T-cell (primary cell): ENCODE data around the gene ZNF496. TPM values are rescaled to one million over a fixed set of nuclear protein-coding genes. Genes with fewer than 3 reads are reported as not detected.

Experiments used
- ATAC-seq, 4 experiments: fragments of 200-7000 bp in 3 of 4; fragments of 150-1000 bp in 1 of 4; cut with Tn5 transposase; replicated peaks in 1 of 4; 1 replicate in 3 of 4; 2 replicates in 1 of 4; pipeline ENCODE4 v1.10.0; 2021; ENCODE audit warnings: moderate library complexity in 3 of 4, mild to moderate bottlenecking in 2 of 4, moderate number of reproducible peaks in 1 of 4
- CTCF ChIA-PET, 2 donors: fragments of 300-600 bp; sonication (Branson Sonifier 250); formaldehyde crosslinking; loops; one replicate each; lab custom pipeline; 2022; ENCODE audit warnings: antibody characterized with exemption in 2 of 2; lab: Charles Lee
- POLR2A ChIA-PET, 2 donors: fragments of 300-600 bp; sonication (Branson Sonifier 250); formaldehyde crosslinking; loops; one replicate each; lab custom pipeline; 2022; ENCODE audit warnings: antibody characterized with exemption in 2 of 2; lab: Charles Lee
- DNase-seq, 35 experiments: peaks; one replicate each; pipeline versions ENCODE4 v3.0.0 to v3.0.0-alpha.2; 2013 to 2023
- H3K27ac ChIP-seq: one replicate; pipeline ENCODE4 v1.5.1; 2013; ENCODE audit warnings: low read length
- H3K27me3 ChIP-seq, 2 experiments: replicated peaks in 1 of 2; 1 replicate in 1 of 2; 2 replicates in 1 of 2; pipeline versions ENCODE4 v1.6.1 to v1.7.0; 2013; ENCODE audit warnings: low read length in 1 of 2, mixed read lengths in 1 of 2; ENCODE audit not compliant: control insufficient read depth in 2 of 2, insufficient read depth in 2 of 2; ENCODE audit errors: extremely low read depth in 1 of 2
- H3K36me3 ChIP-seq, 2 donors: 1 replicate in 1 of 2; 2 replicates in 1 of 2; pipeline versions ENCODE4 v1.6.1 to v1.7.0; 2013; ENCODE audit warnings: low read length in 1 of 2; ENCODE audit not compliant: control insufficient read depth in 2 of 2, insufficient read depth in 1 of 2; ENCODE audit errors: extremely low read depth in 1 of 2
- H3K4me1 ChIP-seq, 2 experiments: 1 replicate in 1 of 2; 2 replicates in 1 of 2; pipeline versions ENCODE4 v1.6.1 to v1.7.0; 2013; ENCODE audit warnings: low read length in 2 of 2, mixed read lengths in 1 of 2; ENCODE audit not compliant: insufficient read depth in 2 of 2, control insufficient read depth in 1 of 2; ENCODE audit errors: extremely low read depth in 1 of 2
- H3K4me3 ChIP-seq, 2 donors: 1 replicate in 1 of 2; 2 replicates in 1 of 2; pipeline versions ENCODE4 v1.5.1 to v1.7.0; 2013; ENCODE audit warnings: mild to moderate bottlenecking in 2 of 2, low read length in 1 of 2, moderate library complexity in 1 of 2; ENCODE audit not compliant: control insufficient read depth in 1 of 2; ENCODE audit errors: extremely low read depth in 1 of 2
- H3K9me3 ChIP-seq: 2 replicates; pipeline ENCODE4 v1.7.0; 2013
- H3K27ac Mint-ChIP-seq, 2 donors: one replicate each; pipeline ENCODE4 v1.8.0; 2020 to 2021; ENCODE audit warnings: mild to moderate bottlenecking in 2 of 2, mixed read lengths in 2 of 2
- H3K27me3 Mint-ChIP-seq, 2 donors: one replicate each; pipeline ENCODE4 v1.8.0; 2021 to 2022; ENCODE audit warnings: mixed read lengths in 2 of 2
- H3K36me3 Mint-ChIP-seq: one replicate; pipeline ENCODE4 v1.8.0; 2021; ENCODE audit warnings: mixed read lengths
- H3K4me1 Mint-ChIP-seq, 3 donors: one replicate each; pipeline ENCODE4 v1.8.0; 2020 to 2022; ENCODE audit warnings: mixed read lengths in 3 of 3, mild to moderate bottlenecking in 1 of 3
- H3K4me3 Mint-ChIP-seq, 3 donors: one replicate each; pipeline ENCODE4 v1.8.0; 2020 to 2022; ENCODE audit warnings: mild to moderate bottlenecking in 3 of 3, mixed read lengths in 3 of 3, moderate library complexity in 3 of 3
- H3K9me3 Mint-ChIP-seq, 3 donors: one replicate each; pipeline ENCODE4 v1.8.0; 2020 to 2022; ENCODE audit warnings: mixed read lengths in 3 of 3
- WGBS: methylation state at CpG from one replicate; pipeline ENCODE4 v1.1.5; 2013; ENCODE audit warnings: missing lambda C conversion rate; ENCODE audit not compliant: insufficient coverage; 5-methylcytosine and 5-hydroxymethylcytosine counted together
- total RNA-seq, 35 experiments: library from RNA in 6 of 35; stranded (reverse) in 6 of 35; fragments of 120-200 nt in 1 of 35; gene quantifications; one replicate each; pipeline versions ENCODE4 v1.2.1 to v1.2.4 and lab custom pipeline; 2013 to 2026

Gene ZNF496
- total RNA-seq, 5 donors from 2014 or later (not counting 1 experiment from before 2014, with no cell fraction given), result 12.2 to 29.3 (median 23.6) TPM

DNA sequence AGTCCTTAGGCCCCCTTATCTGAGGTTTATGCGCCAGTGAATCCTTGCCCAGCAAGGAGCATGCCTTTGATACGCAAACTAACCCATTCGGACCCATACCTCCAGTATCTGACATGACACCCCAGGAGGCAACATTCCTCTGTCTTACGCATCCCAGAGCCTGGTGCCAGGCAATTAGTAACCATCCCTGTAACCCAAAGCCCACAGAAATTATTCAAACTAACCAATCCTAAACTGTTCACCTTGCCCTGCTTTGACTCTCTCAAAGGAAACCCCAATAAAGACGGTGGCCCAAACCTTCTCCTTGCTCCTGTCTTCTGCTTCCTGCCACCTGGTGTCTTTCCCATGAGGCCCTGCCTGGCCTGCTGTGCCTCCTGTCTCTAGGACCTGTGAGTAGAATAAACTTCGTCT is 36.4 kb downstream of the ZNF496 start:
- no peak overlapping the region for H3K4me3 Mint-ChIP-seq
- peaks cover 9% of the 10 kb centered on the region for H3K36me3 Mint-ChIP-seq
- H3K27me3 Mint-ChIP-seq, result no peaks in the 10 kb centered on the region
- Histone ChIP-seq H3K4me1 (peaks cover 0 to 6% of the 10 kb centered on the region in 2 experiments), H3K9me3 (no peaks in the 10 kb centered on the region), H3K27me3 (peaks cover 0 to 6% of the 10 kb centered on the region in 2 experiments), H3K4me3 (no peak overlapping the region), H3K27ac (no peak overlapping the region), H3K36me3 (no peaks in the 10 kb centered on the region)
- 97% methylated on average over 5 of the region's 6 CpGs for WGBS
- POLR2A ChIA-PET, result no interaction called here
- no peak overlapping the region for H3K27ac Mint-ChIP-seq
- no peak for ATAC-seq
- H3K4me1 Mint-ChIP-seq, result peaks cover 0 to 15% (median 6%) of the 10 kb centered on the region in 3 donors
- no peak for DNase-seq
- CTCF ChIA-PET, result no interaction called here
- no peaks in the 10 kb centered on the region for H3K9me3 Mint-ChIP-seq

DNA sequence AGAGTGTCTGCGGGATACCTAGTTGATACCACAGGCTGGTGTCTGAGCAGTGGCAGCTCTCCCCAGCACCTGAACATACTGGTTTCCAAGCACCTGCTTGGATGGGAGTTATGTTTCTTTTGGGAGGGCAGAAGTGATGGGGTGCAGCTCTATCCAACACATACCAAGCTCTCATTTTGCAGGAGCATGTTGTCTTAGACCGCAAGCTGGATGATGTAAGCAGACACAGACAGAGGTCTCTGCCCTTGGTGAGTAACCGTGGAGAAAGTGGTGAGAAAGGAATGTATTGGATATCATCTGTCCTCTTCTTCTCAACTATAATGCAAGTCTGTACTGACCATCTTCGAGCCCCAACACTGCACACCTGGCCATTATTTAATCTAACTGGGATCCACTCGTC is 37.4 kb downstream of the ZNF496 start:
- Histone ChIP-seq H3K27me3 (peaks cover 0 to 6% of the 10 kb centered on the region in 2 experiments), H3K9me3 (no peaks in the 10 kb centered on the region), H3K4me1 (peaks cover 0 to 6% of the 10 kb centered on the region in 2 experiments), H3K4me3 (no peak overlapping the region), H3K27ac (no peak overlapping the region), H3K36me3 (no peaks in the 10 kb centered on the region)
- no CpG with 5 or more reads among the region's 5 CpGs for WGBS
- H3K9me3 Mint-ChIP-seq, result peaks cover 0 to 2% (median 0%) of the 10 kb centered on the region in 3 donors
- H3K27me3 Mint-ChIP-seq, result no peaks in the 10 kb centered on the region
- no peak overlapping the region for H3K27ac Mint-ChIP-seq
- no peak overlapping the region for H3K4me3 Mint-ChIP-seq
- peaks cover 6% of the 10 kb centered on the region for H3K36me3 Mint-ChIP-seq
- DNase-seq (no peak), ATAC-seq (no peak)
- POLR2A ChIA-PET, result no interaction called here
- H3K4me1 Mint-ChIP-seq, result peaks cover 0 to 15% (median 6%) of the 10 kb centered on the region in 3 donors
- CTCF ChIA-PET, result no interaction called here

DNA sequence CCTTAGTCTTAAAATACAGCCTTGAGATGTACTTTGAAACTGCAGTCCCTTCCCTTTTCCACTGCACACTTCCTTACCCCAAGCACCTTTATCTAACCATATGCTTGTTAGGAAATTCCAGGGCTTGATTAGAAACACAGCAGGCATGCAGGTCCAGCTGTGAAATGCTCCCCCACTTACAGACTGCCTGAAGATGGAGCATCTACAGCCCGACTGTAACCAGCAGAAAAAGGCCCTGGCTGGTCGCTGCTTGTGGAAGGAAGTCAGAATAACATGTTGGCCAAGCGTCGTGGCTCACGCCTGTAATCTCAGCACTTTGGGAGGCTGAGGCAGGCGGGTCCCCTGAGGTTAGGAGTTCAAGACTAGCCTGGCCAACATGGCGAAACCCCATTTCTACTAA is 38.6 kb downstream of the ZNF496 start:
- CTCF ChIA-PET, result no interaction called here
- no peak overlapping the region for H3K4me3 Mint-ChIP-seq
- Histone ChIP-seq H3K27ac (no peak overlapping the region), H3K27me3 (peaks cover 0 to 6% of the 10 kb centered on the region in 2 experiments), H3K4me3 (no peak overlapping the region), H3K4me1 (peaks cover 0 to 6% of the 10 kb centered on the region in 2 experiments), H3K9me3 (no peaks in the 10 kb centered on the region), H3K36me3 (no peaks in the 10 kb centered on the region)
- H3K36me3 Mint-ChIP-seq, result no peaks in the 10 kb centered on the region
- 86% methylated on average over 6 of the region's 7 CpGs for WGBS
- POLR2A ChIA-PET, result no interaction called here
- DNase-seq (no peak), ATAC-seq (no peak)
- peaks cover 0 to 15% (median 6%) of the 10 kb centered on the region in 3 donors for H3K4me1 Mint-ChIP-seq
- H3K27me3 Mint-ChIP-seq, result no peaks in the 10 kb centered on the region
- H3K9me3 Mint-ChIP-seq, result peaks cover 0 to 8% (median 3%) of the 10 kb centered on the region in 3 donors
- H3K27ac Mint-ChIP-seq, result no peak overlapping the region

DNA sequence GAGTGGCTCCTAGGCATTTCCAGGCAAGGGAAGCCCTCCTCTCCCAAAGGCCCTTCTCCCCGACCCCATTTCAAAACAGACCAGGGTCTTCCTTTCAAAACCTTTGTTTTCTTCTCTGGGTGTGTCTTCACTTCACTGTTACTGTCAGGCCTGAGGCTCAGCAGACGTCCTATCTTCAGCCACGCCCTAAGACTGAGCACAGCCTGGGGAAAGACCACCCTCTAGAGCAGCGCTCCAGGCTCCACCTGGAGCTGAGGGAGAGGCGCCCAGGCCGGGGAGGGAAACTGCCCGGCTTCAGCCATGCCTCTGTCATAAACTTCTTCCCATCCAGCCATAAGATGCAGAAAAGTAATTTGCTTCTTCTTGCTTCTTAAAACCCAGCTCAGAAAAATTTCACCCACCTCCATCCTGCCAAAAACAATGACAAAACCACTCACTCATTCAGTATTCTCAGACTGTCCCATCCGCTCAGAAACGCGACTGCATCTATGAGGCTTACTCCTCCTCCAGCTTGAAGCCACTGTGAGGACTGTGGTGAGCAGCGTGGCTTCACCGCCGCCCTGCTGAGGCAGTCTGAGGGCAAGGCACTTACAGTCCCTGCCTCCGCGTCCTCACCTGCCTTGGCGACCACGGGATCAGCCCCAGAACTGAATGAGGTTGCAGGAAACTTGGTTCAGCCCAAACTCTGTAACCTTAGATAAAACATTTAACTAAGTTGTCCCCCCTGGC is 39.7 kb downstream of the ZNF496 start:
- Histone ChIP-seq H3K9me3 (no peaks in the 10 kb centered on the region), H3K4me1 (no peaks in the 10 kb centered on the region), H3K27me3 (peaks cover 0 to 2% of the 10 kb centered on the region in 2 experiments), H3K36me3 (no peaks in the 10 kb centered on the region), H3K4me3 (no peak overlapping the region), H3K27ac (no peak overlapping the region)
- peaks cover 0 to 8% (median 4%) of the 10 kb centered on the region in 3 donors for H3K4me1 Mint-ChIP-seq
- H3K27ac Mint-ChIP-seq, result no peak overlapping the region
- H3K27me3 Mint-ChIP-seq, result no peaks in the 10 kb centered on the region
- 54% methylated on average over 17 of the region's 17 CpGs for WGBS
- ChIA-PET POLR2A (no interaction called here), CTCF (no interaction called here)
- DNase-seq, result peak in 1 of 35 experiments; percentile 17
- ATAC-seq, result peak in 1 of 4 experiments; percentile 55
- no peak overlapping the region for H3K4me3 Mint-ChIP-seq
- peaks cover 2 to 13% (median 8%) of the 10 kb centered on the region in 3 donors for H3K9me3 Mint-ChIP-seq
- no peaks in the 10 kb centered on the region for H3K36me3 Mint-ChIP-seq

DNA sequence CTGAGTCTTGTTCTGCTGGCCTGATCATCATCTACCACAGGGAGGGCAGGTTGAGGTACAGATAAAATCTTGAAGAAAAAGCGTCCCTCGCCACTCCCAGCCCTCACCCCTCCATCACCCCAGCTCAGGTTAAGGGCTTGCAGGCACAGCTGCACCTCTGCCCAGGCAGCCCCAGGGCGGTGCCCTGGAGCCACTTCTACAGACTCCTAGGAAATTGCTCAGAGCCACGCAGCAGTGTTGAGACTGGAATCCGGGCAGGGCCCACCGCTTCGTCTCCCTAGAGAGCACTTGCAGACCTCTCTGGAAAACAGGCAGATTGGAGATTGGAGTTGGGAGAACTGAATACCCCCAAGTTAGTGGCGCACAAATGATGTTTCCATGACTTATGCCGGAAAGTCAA is 40.5 kb downstream of the ZNF496 start:
- Histone ChIP-seq H3K9me3 (no peaks in the 10 kb centered on the region), H3K36me3 (no peaks in the 10 kb centered on the region), H3K4me1 (no peaks in the 10 kb centered on the region), H3K4me3 (no peak overlapping the region), H3K27ac (no peak overlapping the region), H3K27me3 (peaks cover 0 to 2% of the 10 kb centered on the region in 2 experiments)
- Mint-ChIP-seq H3K36me3 (no peaks in the 10 kb centered on the region), H3K9me3 (peaks cover 5 to 16% (median 8%) of the 10 kb centered on the region in 3 donors), H3K27me3 (no peaks in the 10 kb centered on the region), H3K27ac (no peak overlapping the region), H3K4me1 (peaks cover 0 to 8% (median 4%) of the 10 kb centered on the region in 3 donors), H3K4me3 (no peak overlapping the region)
- ATAC-seq (no peak), DNase-seq (peak in 1 of 35 experiments; percentile 17)
- POLR2A ChIA-PET, result no interaction called here
- CTCF ChIA-PET, result no interaction called here
- 80% methylated on average over 1 of the region's 9 CpGs for WGBS

DNA sequence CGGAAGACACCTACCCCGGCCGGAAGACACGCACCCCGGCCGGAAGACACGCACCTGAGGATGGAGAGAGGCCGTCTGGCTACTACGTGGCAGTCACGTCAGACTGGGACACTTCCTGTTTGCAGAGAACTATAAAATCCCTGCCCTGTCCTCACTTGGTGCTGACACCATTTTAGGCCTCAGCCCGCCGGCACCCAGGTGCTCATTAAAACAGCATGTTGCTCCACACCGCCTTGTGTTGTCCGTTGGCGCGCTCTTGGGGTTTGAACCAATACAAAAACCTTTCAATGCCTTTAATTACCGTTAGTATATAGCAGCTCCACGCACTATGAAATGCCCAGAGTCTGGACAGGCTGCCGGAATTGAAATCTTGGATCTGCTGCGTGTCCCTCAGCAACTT is 41.1 kb downstream of the ZNF496 start:
- no peaks in the 10 kb centered on the region for H3K36me3 Mint-ChIP-seq
- 91% methylated on average over 19 of the region's 20 CpGs for WGBS
- no peaks in the 10 kb centered on the region for H3K9me3 ChIP-seq

More for the DNA sequence above, 41.1 kb downstream of the ZNF496 start:
- Mint-ChIP-seq H3K4me3 (no peak overlapping the region), H3K27ac (no peak overlapping the region), H3K27me3 (no peaks in the 10 kb centered on the region), H3K9me3 (peaks cover 5 to 21% (median 12%) of the 10 kb centered on the region in 3 donors), H3K4me1 (peaks cover 0 to 8% (median 4%) of the 10 kb centered on the region in 3 donors)
- no peaks in the 10 kb centered on the region for H3K36me3 ChIP-seq
- ATAC-seq, result no peak
- no peaks in the 10 kb centered on the region for H3K4me1 ChIP-seq
- ChIA-PET CTCF (no interaction called here), POLR2A (no interaction called here)
- peaks cover 0 to 2% of the 10 kb centered on the region in 2 experiments for H3K27me3 ChIP-seq
- no peak overlapping the region for H3K27ac ChIP-seq
- no peak overlapping the region for H3K4me3 ChIP-seq
- DNase-seq, result peak in 1 of 35 experiments; percentile 10
